K562 (cell line): ENCODE measurements around the gene CHRND. TPM values are rescaled to one million over a fixed set of nuclear protein-coding genes. Genes with fewer than 3 reads are reported as not detected.

Experiments used
- ATAC-seq: fragments of 200-7000 bp; cut with Tn5 transposase; 3 replicates; pipeline ENCODE4 v1.9.1; 2020; ENCODE audit warnings: moderate library complexity
- BruUV-seq: library from RNA; stranded (reverse); fragments of 400-500 nt; replicated peaks from 2 replicates; lab custom pipeline; 2021; lab: Mats Ljungman, UMichigan
- CTCF ChIA-PET: fragments of 300-600 bp; formaldehyde crosslinking; extraction: SDS; loops from one replicate; lab custom pipeline; 2021; ENCODE audit warnings: low intra/inter-chr PET ratio; lab: Yijun Ruan, JAX
- POLR2A ChIA-PET: fragments of 300-600, 350-650 bp; sonication (Branson Sonifier 250); formaldehyde crosslinking; extraction: SDS; loops from one replicate; lab custom pipeline; 2021; ENCODE audit warnings: antibody characterized with exemption, inconsistent platforms; lab: Yijun Ruan, JAX
- DNase-seq, 4 experiments: peaks; one replicate each; pipeline versions ENCODE4 v3.0.0 to v3.0.0-alpha.2; 2011 to 2018; ENCODE audit warnings: low spot score in 3 of 4, mixed read lengths in 3 of 4; ENCODE audit errors: extremely low read depth in 1 of 4
- FAIRE-seq: peaks from 2 replicates; lab custom pipeline; 2011; peaks lifted over from hg19 to GRCh38; lab: Jason Lieb, UNC
- H2AFZ ChIP-seq: 2 replicates; pipeline ENCODE4 v1.6.0; 2011; ENCODE audit warnings: low read depth, low read length, control low read depth, inconsistent platforms
- H3K27ac ChIP-seq: fragments of 200-600 bp; 3 replicates; pipeline ENCODE4 v1.8.0; 2011; ENCODE audit warnings: low read depth, mild to moderate bottlenecking, control low read depth, inconsistent platforms, low read length, moderate library complexity, mixed read lengths; ENCODE audit errors: extremely low read depth
- H3K27me3 ChIP-seq, 2 experiments: fragments of 300-600 bp in 1 of 2; 2 replicates in 1 of 2; 3 replicates in 1 of 2; pipeline versions ENCODE4 v1.6.0 to v1.8.0; 2011; ENCODE audit warnings: inconsistent platforms in 2 of 2, low read length in 2 of 2, mild to moderate bottlenecking in 1 of 2, mixed read lengths in 1 of 2, moderate library complexity in 1 of 2; ENCODE audit not compliant: control insufficient read depth in 2 of 2, insufficient read depth in 2 of 2
- H3K36me3 ChIP-seq: fragments of 300-600 bp; 3 replicates; pipeline ENCODE4 v1.8.0; 2011; ENCODE audit warnings: mild to moderate bottlenecking, low read length, inconsistent platforms; ENCODE audit not compliant: control insufficient read depth, insufficient read depth
- H3K4me1 ChIP-seq, 2 experiments: fragments of 200-600 bp in 1 of 2; replicated peaks in 1 of 2; 2 replicates in 1 of 2; 3 replicates in 1 of 2; pipeline versions ENCODE4 v1.5.1 to v1.8.0; 2011; ENCODE audit warnings: inconsistent platforms in 2 of 2, low read length in 2 of 2, mild to moderate bottlenecking in 1 of 2, mixed read lengths in 1 of 2, moderate library complexity in 1 of 2; ENCODE audit not compliant: control insufficient read depth in 2 of 2, insufficient read depth in 2 of 2
- H3K4me2 ChIP-seq: 2 replicates; pipeline ENCODE4 v1.6.1; 2011; ENCODE audit warnings: low read length, control low read depth, inconsistent platforms, mixed read lengths; ENCODE audit not compliant: insufficient read depth
- H3K4me3 ChIP-seq: fragments of 200-600 bp; sonication (generic), shearing (Covaris generic); 2 replicates; pipeline ENCODE4 v1.5.1; 2016; ENCODE audit warnings: control low read depth, inconsistent platforms
- H3K79me2 ChIP-seq: fragments of 200-600 bp; 3 replicates; pipeline ENCODE4 v1.8.0; 2011; ENCODE audit warnings: low read length, inconsistent platforms; ENCODE audit not compliant: control insufficient read depth, insufficient read depth
- H3K9ac ChIP-seq, 2 experiments: 2 replicates each; pipeline versions ENCODE4 v1.6.0 to v1.6.1; 2011; ENCODE audit warnings: low read depth in 2 of 2, low read length in 2 of 2, control low read depth in 1 of 2, inconsistent platforms in 1 of 2, mild to moderate bottlenecking in 1 of 2, mixed read lengths in 1 of 2; ENCODE audit not compliant: insufficient read depth in 1 of 2
- H3K9me1 ChIP-seq: one replicate; pipeline ENCODE4 v1.6.0; 2011; ENCODE audit warnings: inconsistent platforms, mild to moderate bottlenecking, low read length, moderate library complexity; ENCODE audit not compliant: control insufficient read depth, insufficient read depth
- H3K9me3 ChIP-seq: replicated peaks from 2 replicates; pipeline ENCODE4 v1.5.1; 2011; ENCODE audit warnings: low read depth, low read length, inconsistent platforms; ENCODE audit not compliant: control insufficient read depth, insufficient read depth
- H4K20me1 ChIP-seq: replicated peaks from 2 replicates; pipeline ENCODE4 v1.6.1; 2011; ENCODE audit warnings: low read length, inconsistent platforms, mixed read lengths; ENCODE audit not compliant: control insufficient read depth, insufficient read depth
- BHLHE40 ChIP-seq: IDR thresholded peaks from 2 replicates; pipeline ENCODE4 v1.6.1; 2011; ENCODE audit warnings: low read length, improper control_type of control experiment
- CHD1 ChIP-seq: fragments of 200-600 bp; sonication (generic); IDR thresholded peaks from one replicate; pipeline ENCODE4 v1.6.1; 2012; ENCODE audit warnings: mild to moderate bottlenecking, moderate library complexity, low read length, inconsistent platforms
- FOXM1 ChIP-seq, 2 experiments: fragments of 450-650 bp in 1 of 2; sonication (generic) in 1 of 2; formaldehyde crosslinking in 1 of 2; IDR thresholded peaks; 2 replicates each; pipeline versions ENCODE4 v1.6.1 to v1.9.0; 2017 to 2022; ENCODE audit warnings: low read depth in 2 of 2, mild to moderate bottlenecking in 2 of 2, missing genetic modification reagents in 1 of 2, moderate library complexity in 1 of 2
- NR2C1 ChIP-seq, 2 experiments: fragments of 450-650 bp; IDR thresholded peaks; 2 replicates each; pipeline ENCODE4 v1.6.1; 2017; ENCODE audit warnings: mild to moderate bottlenecking in 2 of 2, antibody characterized with exemption in 1 of 2, inconsistent platforms in 1 of 2, missing compliant biosample characterization in 1 of 2, missing genetic modification characterization in 1 of 2
- NR2C2 ChIP-seq, 2 experiments: fragments of 200-800 bp in 1 of 2; sonication (Bioruptor generic) in 1 of 2; sonication (generic) in 1 of 2; formaldehyde crosslinking in 1 of 2; IDR thresholded peaks; 2 replicates each; pipeline versions ENCODE4 v1.6.1 to v1.8.0; 2016 to 2022; ENCODE audit warnings: mild to moderate bottlenecking in 1 of 2, missing compliant biosample characterization in 1 of 2, missing genetic modification characterization in 1 of 2, missing genetic modification reagents in 1 of 2
- ZBTB33 ChIP-seq: sonication (generic); formaldehyde crosslinking; IDR thresholded peaks from 2 replicates; pipeline ENCODE4 v1.8.1; 2023; ENCODE audit warnings: mild to moderate bottlenecking, missing genetic modification reagents
- ZKSCAN3 ChIP-seq: fragments of 250-450 bp; sonication (Bioruptor Pico); IDR thresholded peaks from 2 replicates; pipeline ENCODE4 v1.4.0; 2020
- ZNF584 ChIP-seq: fragments of 200-800 bp; sonication (Bioruptor generic); IDR thresholded peaks from 2 replicates; pipeline ENCODE4 v1.6.1; 2016; ENCODE audit warnings: low read depth, mild to moderate bottlenecking, missing genetic modification characterization, missing compliant biosample characterization
- WGBS: fragments of 100-300 bp; shearing (Covaris generic); methylation state at CpG from one replicate; pipeline ENCODE4 v1.1.6; 2016; ENCODE audit warnings: low coverage, mixed read lengths; ENCODE audit not compliant: insufficient coverage; ENCODE audit errors: missing lambda C conversion rate; 5-methylcytosine and 5-hydroxymethylcytosine counted together
- in situ Hi-C: fragments of 300-500 bp; cut with MboI; formaldehyde crosslinking; loops from 4 replicates; pipeline ENCODE4 v1.15.0; 2018; ENCODE audit warnings: inconsistent platforms, mixed read lengths
- intact Hi-C: fragments of 100-400 bp; cut with micrococcal nuclease; formaldehyde crosslinking; loops from 2 replicates; pipeline ENCODE4 v1.14.2; 2022
- polyA plus RNA-seq, 8 experiments: library from polyadenylated mRNA; depleted of rRNA in 4 of 8; stranded (reverse) in 5 of 8; unstranded in 3 of 8; fragments of >200 nt; fragmentation: Nextera tagmentation in 2 of 8; fragmentation: Illumina TruSeq in 1 of 8; extraction: Ambion mirVana in 2 of 8; extraction: Trizol in 1 of 8; gene quantifications; 2 replicates each; pipeline versions ENCODE4 v1.2.1 to v1.2.3, GENCODE V29; 2011 to 2014; ENCODE audit warnings: inconsistent platforms in 1 of 8, missing spikeins in 1 of 8
- total RNA-seq, 7 experiments: library from RNA; depleted of rRNA in 6 of 7; stranded (reverse); fragments of >200 nt in 6 of 7; fragmentation: Illumina TruSeq in 2 of 7; extraction: Trizol in 2 of 7; gene quantifications; 2 replicates each; pipeline versions ENCODE4 v1.2.1 to v1.2.3, GENCODE V29; 2011 to 2021; ENCODE audit warnings: low replicate concordance in 1 of 7

The CHRND gene
- total and polyA plus RNA-seq, 9 of the 15 experiments (the other 6 are each of a cell fraction or from before 2014, with no cell fraction given) = not detected

- no peak overlapping the region for H2AFZ ChIP-seq
- H3K4me2 ChIP-seq = no peak overlapping the region
- ATAC-seq (no peak), FAIRE-seq (no peak), DNase-seq (no peak)
- no peak overlapping the region for H3K27ac ChIP-seq
- intact Hi-C loops (no loop called here), in situ Hi-C loops (no loop called here)
- H3K4me3 ChIP-seq = no peak overlapping the region
- BruUV-seq = no TSS peak
- no peak overlapping the region for H3K9ac ChIP-seq
- H3K9me3 ChIP-seq = no peaks in the 10 kb centered on the region
- H4K20me1 ChIP-seq = no peaks in the 10 kb centered on the region
- peaks cover 0 to 3% of the 10 kb centered on the region in 2 experiments; a peak in 1 of 5 replicates for H3K4me1 ChIP-seq
- POLR2A ChIA-PET = no interaction called here
- no peaks in the 10 kb centered on the region for H3K9me1 ChIP-seq
- H3K27me3 ChIP-seq = peaks cover 0 to 9% of the 10 kb centered on the region in 2 experiments; a peak in 3 of 5 replicates
- CTCF ChIA-PET = no interaction called here
- no peaks in the 10 kb centered on the region for H3K79me2 ChIP-seq
- no peaks in the 10 kb centered on the region for H3K36me3 ChIP-seq
- 3% methylated on average over 6 of the region's 10 CpGs for WGBS
- TF ChIP-seq BHLHE40 (no peak), CHD1 (no peak), ZKSCAN3 (CRISPR knock-in tag) (no peak), NR2C2 (CRISPR knock-in tag; IDR thresholded peaks at IDR 0.05) (no peak), NR2C2 (tag; IDR thresholded peaks at IDR 0.05) (peak; percentile 71), ZNF584 (CRISPR knock-in tag) (no peak), NR2C1 (IDR thresholded peaks at IDR 0.05) (peak; percentile 84), NR2C1 (tag; IDR thresholded peaks at IDR 0.05) (peak; percentile 85), ZBTB33 (CRISPR knock-in tag) (no peak), FOXM1 (IDR thresholded peaks at IDR 0.05; ENCODE audit: low read depth) (no peak), FOXM1 (CRISPR knock-in tag; IDR thresholded peaks at IDR 0.05; ENCODE audit: low read depth) (no peak)
Observed at GRCh38 chr2:232483311-232483922, 42.5 kb upstream of the CHRND start.
